ENCODE data around the gene VGLL3.

DNA sequence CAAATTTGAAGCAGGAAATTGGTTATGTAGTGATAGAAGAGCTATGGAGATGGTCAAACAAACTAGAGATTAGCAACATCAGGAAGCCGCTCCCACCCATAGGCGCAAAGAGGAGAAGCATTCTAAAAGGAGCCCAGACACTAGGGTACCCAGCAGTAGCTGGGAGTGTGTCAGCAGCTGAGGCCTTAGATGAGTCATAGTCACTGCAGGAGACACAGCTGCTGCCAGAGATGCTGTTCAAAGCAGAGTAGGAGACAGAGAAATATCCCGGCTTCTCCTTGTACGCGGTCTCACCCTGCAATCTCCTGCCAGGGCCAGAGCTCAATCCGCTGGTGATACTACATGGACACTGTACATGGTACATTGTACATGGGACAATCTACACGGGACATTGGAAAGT is 61.9 kb downstream of the VGLL3 start:
- no peak for TF ChIP-seq POLR2AphosphoS5 (IDR thresholded peaks at IDR 0.05; ENCODE audit: low read depth, low read length)
- TF ChIP-seq, protein P1, sequence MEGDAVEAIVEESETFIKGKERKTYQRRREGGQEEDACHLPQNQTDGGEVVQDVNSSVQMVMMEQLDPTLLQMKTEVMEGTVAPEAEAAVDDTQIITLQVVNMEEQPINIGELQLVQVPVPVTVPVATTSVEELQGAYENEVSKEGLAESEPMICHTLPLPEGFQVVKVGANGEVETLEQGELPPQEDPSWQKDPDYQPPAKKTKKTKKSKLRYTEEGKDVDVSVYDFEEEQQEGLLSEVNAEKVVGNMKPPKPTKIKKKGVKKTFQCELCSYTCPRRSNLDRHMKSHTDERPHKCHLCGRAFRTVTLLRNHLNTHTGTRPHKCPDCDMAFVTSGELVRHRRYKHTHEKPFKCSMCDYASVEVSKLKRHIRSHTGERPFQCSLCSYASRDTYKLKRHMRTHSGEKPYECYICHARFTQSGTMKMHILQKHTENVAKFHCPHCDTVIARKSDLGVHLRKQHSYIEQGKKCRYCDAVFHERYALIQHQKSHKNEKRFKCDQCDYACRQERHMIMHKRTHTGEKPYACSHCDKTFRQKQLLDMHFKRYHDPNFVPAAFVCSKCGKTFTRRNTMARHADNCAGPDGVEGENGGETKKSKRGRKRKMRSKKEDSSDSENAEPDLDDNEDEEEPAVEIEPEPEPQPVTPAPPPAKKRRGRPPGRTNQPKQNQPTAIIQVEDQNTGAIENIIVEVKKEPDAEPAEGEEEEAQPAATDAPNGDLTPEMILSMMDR (IDR thresholded peaks at IDR 0.05), result no peak
